HEK293T (cell line): ENCODE data around the gene PPIL4.
"Not testable (repeated sequence)": the region's sequence is repeated elsewhere in the genome, so short reads cannot be mapped to it uniquely, and the experiment has no call there.

Experiments used
- ARNT ChIP-seq: fragments of 450-650 bp; IDR thresholded peaks from 2 replicates; pipeline ENCODE4 v1.6.1; 2017; ENCODE audit warnings: mild to moderate bottlenecking
- BHLHE40 ChIP-seq: fragments of 450-650 bp; IDR thresholded peaks from 2 replicates; pipeline ENCODE4 v1.6.1; 2016; ENCODE audit warnings: mild to moderate bottlenecking, moderate library complexity, borderline replicate concordance
- CTBP1 ChIP-seq: fragments of 450-650 bp; IDR thresholded peaks from 2 replicates; pipeline ENCODE4 v1.6.1; 2016; ENCODE audit warnings: borderline replicate concordance
- ELF4 ChIP-seq: fragments of 450-650 bp; IDR thresholded peaks from 2 replicates; pipeline ENCODE4 v1.6.1; 2017; ENCODE audit warnings: antibody characterized with exemption
- FOXA1 ChIP-seq: fragments of 450-650 bp; IDR thresholded peaks from 2 replicates; pipeline ENCODE4 v1.6.1; 2016; ENCODE audit warnings: mild to moderate bottlenecking
- FOXM1 ChIP-seq: fragments of 450-650 bp; IDR thresholded peaks from 2 replicates; pipeline ENCODE4 v1.6.1; 2017; ENCODE audit warnings: mild to moderate bottlenecking, borderline replicate concordance
- HDGF ChIP-seq: fragments of 450-650 bp; IDR thresholded peaks from 2 replicates; pipeline ENCODE4 v1.6.1; 2017; ENCODE audit warnings: antibody characterized with exemption, borderline replicate concordance
- LEF1 ChIP-seq: fragments of 450-650 bp; IDR thresholded peaks from 2 replicates; pipeline ENCODE4 v1.6.1; 2017; ENCODE audit warnings: mild to moderate bottlenecking, borderline replicate concordance
- NFRKB ChIP-seq: fragments of 450-650 bp; IDR thresholded peaks from 2 replicates; pipeline ENCODE4 v1.6.1; 2016; ENCODE audit warnings: mild to moderate bottlenecking, moderate library complexity
- PKNOX1 ChIP-seq: fragments of 450-650 bp; IDR thresholded peaks from 2 replicates; pipeline ENCODE4 v1.6.1; 2016
- SP1 ChIP-seq: fragments of 450-650 bp; IDR thresholded peaks from 2 replicates; pipeline ENCODE4 v1.6.1; 2017
- SUZ12 ChIP-seq: fragments of 450-650 bp; IDR thresholded peaks from 2 replicates; pipeline ENCODE4 v1.6.1; 2016; ENCODE audit warnings: mild to moderate bottlenecking
- TARDBP ChIP-seq: fragments of 450-650 bp; IDR thresholded peaks from 2 replicates; pipeline ENCODE4 v1.6.1; 2016
- ZNF384 ChIP-seq: fragments of 450-650 bp; IDR thresholded peaks from 2 replicates; pipeline ENCODE4 v1.6.1; 2016

GRCh38 chr6:149496597-149496996 lies 49.2 kb downstream of the PPIL4 start:
- TF ChIP-seq FOXM1, ZNF384, TARDBP, FOXA1, NFRKB, HDGF, SP1, CTBP1, SUZ12, LEF1, ELF4, PKNOX1, BHLHE40, ARNT: not testable (repeated sequence)
